Panc1 (cell line): Measurements from ENCODE around the gene UBE2R2. TPM values are rescaled to one million over a fixed set of nuclear protein-coding genes. Genes with fewer than 3 reads are reported as not detected.

Experiments used
- ATAC-seq: fragments of 200-7000 bp; cut with Tn5 transposase; 2 replicates; pipeline ENCODE4 v1.9.1; 2020; ENCODE audit warnings: mild to moderate bottlenecking, moderate library complexity
- BruUV-seq: library from RNA; stranded (reverse); fragments of 400-500 nt; replicated peaks from 2 replicates; lab custom pipeline; 2021; lab: Mats Ljungman, UMichigan
- CTCF ChIA-PET: fragments of 300-600 bp; sonication (Branson Sonifier 250); formaldehyde crosslinking; loops from one replicate; lab custom pipeline; 2022; ENCODE audit warnings: antibody characterized with exemption; lab: Charles Lee
- POLR2A ChIA-PET: fragments of 300-600 bp; sonication (Branson Sonifier 250); formaldehyde crosslinking; loops from one replicate; lab custom pipeline; 2022; ENCODE audit warnings: antibody characterized with exemption; lab: Charles Lee
- DNase-seq: peaks from one replicate; pipeline ENCODE4 v3.0.0-alpha.2; 2010; ENCODE audit warnings: low read depth, low spot score
- H3K27ac ChIP-seq: 2 replicates; pipeline ENCODE4 v1.5.1; 2011; ENCODE audit warnings: mild to moderate bottlenecking, low read length, inconsistent platforms
- H3K27me3 ChIP-seq: fragments of 200-500 bp; sonication (Bioruptor generic); 2 replicates; pipeline ENCODE4 v1.6.0; 2014; ENCODE audit warnings: low read length, inconsistent platforms; ENCODE audit not compliant: control insufficient read depth, insufficient read depth
- H3K36me3 ChIP-seq: fragments of 200-500 bp; sonication (Bioruptor generic); 2 replicates; pipeline ENCODE4 v1.5.1; 2014; ENCODE audit warnings: inconsistent platforms, mild to moderate bottlenecking, low read length, moderate library complexity; ENCODE audit not compliant: control insufficient read depth, insufficient read depth
- H3K4me1 ChIP-seq: 2 replicates; pipeline ENCODE4 v1.5.1; 2011; ENCODE audit warnings: inconsistent platforms, mild to moderate bottlenecking, low read length, moderate library complexity; ENCODE audit not compliant: control insufficient read depth, insufficient read depth
- H3K4me3 ChIP-seq, 2 experiments: 2 replicates each; pipeline ENCODE4 v1.5.1; 2011 to 2012; ENCODE audit warnings: low read depth in 2 of 2, low read length in 2 of 2, mild to moderate bottlenecking in 2 of 2, inconsistent platforms in 1 of 2, moderate library complexity in 1 of 2
- H3K9me3 ChIP-seq: fragments of 200-500 bp; sonication (Bioruptor generic); 2 replicates; pipeline ENCODE4 v1.5.1; 2014; ENCODE audit warnings: low read depth, mild to moderate bottlenecking, inconsistent platforms, low read length, moderate library complexity; ENCODE audit not compliant: control insufficient read depth, insufficient read depth
- POLR2AphosphoS5 ChIP-seq: IDR thresholded peaks from 2 replicates; pipeline ENCODE4 v1.6.1; 2012; ENCODE audit warnings: mild to moderate bottlenecking, low read depth, low read length, moderate library complexity
- REST ChIP-seq, 2 experiments: IDR thresholded peaks; 2 replicates each; pipeline ENCODE4 v1.6.1; 2011 to 2012; ENCODE audit warnings: low read depth in 2 of 2, control low read depth in 1 of 2, low read length in 1 of 2, mild to moderate bottlenecking in 1 of 2, moderate library complexity in 1 of 2; ENCODE audit not compliant: insufficient read depth in 1 of 2
- SIN3A ChIP-seq: IDR thresholded peaks from 2 replicates; pipeline ENCODE4 v1.6.1; 2012; ENCODE audit warnings: low read depth, mild to moderate bottlenecking, low read length, moderate library complexity, borderline replicate concordance; ENCODE audit not compliant: insufficient read depth
- TCF7L2 ChIP-seq: IDR thresholded peaks from 2 replicates; pipeline ENCODE4 v1.6.1; 2011; ENCODE audit warnings: mild to moderate bottlenecking, low read depth, low read length, inconsistent platforms
- in situ Hi-C: cut with HindIII; loops from 2 replicates; pipeline ENCODE4 v1.10.0; 2016; ENCODE audit warnings: low sequenced_read_pairs, low pct_unique_long_range_greater_than_20kb
- intact Hi-C: fragments of 100-400 bp; cut with micrococcal nuclease; formaldehyde crosslinking; loops from one replicate; pipeline ENCODE4 v1.10.0; 2022; ENCODE audit not compliant: unreplicated experiment
- total RNA-seq: library from RNA; stranded (reverse); gene quantifications from one replicate; pipeline ENCODE4 v1.2.1, GENCODE V29; 2021; ENCODE audit not compliant: unreplicated experiment
- TF ChIP-seq, protein P1 (sequence below): fragments of 450-650 bp; IDR thresholded peaks from 2 replicates; pipeline ENCODE4 v1.5.1; 2017; ENCODE audit warnings: mild to moderate bottlenecking

UBE2R2 gene
- total RNA-seq, 1 experiment from 2014 or later, result 67.2 TPM

DNA sequence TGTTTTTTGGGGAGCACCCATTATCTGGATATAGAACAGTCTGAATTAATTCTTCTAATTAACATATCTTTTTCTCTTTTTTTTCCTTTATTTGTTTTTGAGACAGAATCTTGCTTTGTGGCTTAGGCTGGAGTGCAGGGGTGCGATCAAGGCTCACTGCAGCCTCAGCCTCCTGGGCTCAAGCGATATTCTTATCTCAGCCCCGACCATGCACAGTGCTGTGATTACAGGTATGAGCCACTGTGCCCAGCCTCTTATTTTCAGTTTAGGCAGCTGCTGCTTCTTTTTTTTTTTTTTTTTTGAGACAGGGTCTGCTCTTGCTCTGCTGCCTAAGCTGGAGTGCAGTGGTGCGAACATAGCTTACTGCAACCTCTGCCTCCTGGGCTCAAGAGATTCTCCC is 20.2 kb downstream of the UBE2R2 start:
- TF ChIP-seq, protein P1, sequence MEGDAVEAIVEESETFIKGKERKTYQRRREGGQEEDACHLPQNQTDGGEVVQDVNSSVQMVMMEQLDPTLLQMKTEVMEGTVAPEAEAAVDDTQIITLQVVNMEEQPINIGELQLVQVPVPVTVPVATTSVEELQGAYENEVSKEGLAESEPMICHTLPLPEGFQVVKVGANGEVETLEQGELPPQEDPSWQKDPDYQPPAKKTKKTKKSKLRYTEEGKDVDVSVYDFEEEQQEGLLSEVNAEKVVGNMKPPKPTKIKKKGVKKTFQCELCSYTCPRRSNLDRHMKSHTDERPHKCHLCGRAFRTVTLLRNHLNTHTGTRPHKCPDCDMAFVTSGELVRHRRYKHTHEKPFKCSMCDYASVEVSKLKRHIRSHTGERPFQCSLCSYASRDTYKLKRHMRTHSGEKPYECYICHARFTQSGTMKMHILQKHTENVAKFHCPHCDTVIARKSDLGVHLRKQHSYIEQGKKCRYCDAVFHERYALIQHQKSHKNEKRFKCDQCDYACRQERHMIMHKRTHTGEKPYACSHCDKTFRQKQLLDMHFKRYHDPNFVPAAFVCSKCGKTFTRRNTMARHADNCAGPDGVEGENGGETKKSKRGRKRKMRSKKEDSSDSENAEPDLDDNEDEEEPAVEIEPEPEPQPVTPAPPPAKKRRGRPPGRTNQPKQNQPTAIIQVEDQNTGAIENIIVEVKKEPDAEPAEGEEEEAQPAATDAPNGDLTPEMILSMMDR, result no peak
- TF ChIP-seq REST (IDR thresholded peaks at IDR 0.05; ENCODE audit: insufficient read depth in 1 of 2, low read depth in 2 of 2, low read length in 1 of 2), result no peak
- TF ChIP-seq SIN3A, result no peak
- TF ChIP-seq POLR2AphosphoS5, result no peak
- no peak for TF ChIP-seq TCF7L2
- BruUV-seq, result no TSS peak
- no peaks in the 10 kb centered on the region for H3K4me1 ChIP-seq
- H3K36me3 ChIP-seq, result no peaks in the 10 kb centered on the region
- POLR2A ChIA-PET, result no interaction called here
- ATAC-seq, result no peak
- DNase-seq, result no peak
- H3K27me3 ChIP-seq, result no peaks in the 10 kb centered on the region
- in situ Hi-C loops (no loop called here), intact Hi-C loops (no loop called here)
- H3K9me3 ChIP-seq, result no peaks in the 10 kb centered on the region
- CTCF ChIA-PET, result interaction anchor here (0.6 to 0.7 kb wide), 2 partner anchors 12 to 15 kb away, joined by 3 read pairs; no protein-coding TSS in a partner anchor
- no peak overlapping the region for H3K4me3 ChIP-seq
- H3K27ac ChIP-seq, result no peak overlapping the region

DNA sequence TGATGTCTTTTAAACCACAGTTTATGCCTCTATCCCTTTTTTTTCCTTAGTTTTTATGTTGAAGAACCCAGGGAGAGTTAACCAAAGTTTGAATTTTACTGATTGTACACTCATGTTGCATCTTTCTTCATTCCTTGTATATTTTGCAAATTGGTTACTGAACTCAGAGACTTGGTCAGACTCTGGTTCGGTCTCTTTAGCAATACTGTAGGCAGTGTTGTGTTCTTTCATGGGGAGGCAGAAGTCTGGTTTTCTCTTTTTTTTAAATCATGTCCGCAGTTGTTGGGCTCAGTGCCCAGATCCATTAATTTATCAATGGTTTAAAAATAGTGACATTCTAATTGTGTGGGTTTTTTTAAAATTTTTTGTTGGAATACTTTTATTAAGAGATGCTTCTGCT is 23.4 kb downstream of the UBE2R2 start:
- Histone ChIP-seq H3K4me3 (no peak overlapping the region), H3K27me3 (no peaks in the 10 kb centered on the region), H3K4me1 (no peaks in the 10 kb centered on the region), H3K27ac (no peak overlapping the region), H3K9me3 (no peaks in the 10 kb centered on the region), H3K36me3 (no peaks in the 10 kb centered on the region)
- BruUV-seq, result no TSS peak
- ATAC-seq (no peak), DNase-seq (no peak)
- in situ Hi-C loops (no loop called here), intact Hi-C loops (no loop called here)
- ChIA-PET CTCF (no interaction called here), POLR2A (interaction anchor here (0.6 to 0.7 kb wide), 2 partner anchors 18 to 477 kb away, joined by 5 read pairs; no protein-coding TSS in a partner anchor)
- TF ChIP-seq, protein P1, result no peak
- no peak for TF ChIP-seq SIN3A
- TF ChIP-seq TCF7L2, result no peak
- TF ChIP-seq REST (IDR thresholded peaks at IDR 0.05; ENCODE audit: insufficient read depth in 1 of 2, low read depth in 2 of 2, low read length in 1 of 2), result no peak
- no peak for TF ChIP-seq POLR2AphosphoS5
